HG03280 (cell line): ENCODE data around the gene MUC5B.

ENCODE experiments used
- ATAC-seq: cut with Tn5 transposase; IDR thresholded peaks from one replicate; pipeline ENCODE4 v1.9.1; 2021; ENCODE audit warnings: mild to moderate bottlenecking, moderate library complexity; ENCODE audit not compliant: unreplicated experiment

MUC5B gene

GRCh38 chr11:1219834-1220815 is 2.7 kb upstream of the MUC5B start:
- no peak for ATAC-seq

GRCh38 chr11:1220941-1221721 is 1.7 kb upstream of the MUC5B start:
- ATAC-seq, result no peak

GRCh38 chr11:1221848-1222311 is 986 bp upstream of the MUC5B start:
- no peak for ATAC-seq

GRCh38 chr11:1223346-1224110 is 662 bp downstream of the MUC5B start:
- no peak for ATAC-seq

- no peak for ATAC-seq
Observed at GRCh38 chr11:1224111-1224490, 1.2 kb downstream of the MUC5B start.

GRCh38 chr11:1224491-1225385 is 1.9 kb downstream of the MUC5B start:
- no peak for ATAC-seq

GRCh38 chr11:1225386-1226225 is 2.7 kb downstream of the MUC5B start:
- ATAC-seq, result no peak

GRCh38 chr11:1226226-1226985 is 3.5 kb downstream of the MUC5B start:
- no peak for ATAC-seq

GRCh38 chr11:1226986-1227550 is 4.2 kb downstream of the MUC5B start:
- no peak for ATAC-seq

GRCh38 chr11:1227551-1228100 is 4.8 kb downstream of the MUC5B start:
- ATAC-seq, result no peak

GRCh38 chr11:1228101-1228821 is 5.4 kb downstream of the MUC5B start:
- ATAC-seq, result no peak

- ATAC-seq, result no peak
Observed at GRCh38 chr11:1228921-1229451, 6.1 kb downstream of the MUC5B start.

GRCh38 chr11:1229471-1230120 is 6.7 kb downstream of the MUC5B start:
- no peak for ATAC-seq

GRCh38 chr11:1230121-1230455 is 7.2 kb downstream of the MUC5B start:
- ATAC-seq, result no peak

- no peak for ATAC-seq
Observed at GRCh38 chr11:1230456-1231395, 7.9 kb downstream of the MUC5B start.
